ENCODE data around the gene FBLN5. TPM values are rescaled to one million over a fixed set of nuclear protein-coding genes. Genes with fewer than 3 reads are reported as not detected.

Gene FBLN5
- total and polyA plus RNA-seq, 9 of the 15 experiments (the other 6 are each of a cell fraction or from before 2014, with no cell fraction given): 0.11 to 0.22 TPM; not detected in 7

DNA sequence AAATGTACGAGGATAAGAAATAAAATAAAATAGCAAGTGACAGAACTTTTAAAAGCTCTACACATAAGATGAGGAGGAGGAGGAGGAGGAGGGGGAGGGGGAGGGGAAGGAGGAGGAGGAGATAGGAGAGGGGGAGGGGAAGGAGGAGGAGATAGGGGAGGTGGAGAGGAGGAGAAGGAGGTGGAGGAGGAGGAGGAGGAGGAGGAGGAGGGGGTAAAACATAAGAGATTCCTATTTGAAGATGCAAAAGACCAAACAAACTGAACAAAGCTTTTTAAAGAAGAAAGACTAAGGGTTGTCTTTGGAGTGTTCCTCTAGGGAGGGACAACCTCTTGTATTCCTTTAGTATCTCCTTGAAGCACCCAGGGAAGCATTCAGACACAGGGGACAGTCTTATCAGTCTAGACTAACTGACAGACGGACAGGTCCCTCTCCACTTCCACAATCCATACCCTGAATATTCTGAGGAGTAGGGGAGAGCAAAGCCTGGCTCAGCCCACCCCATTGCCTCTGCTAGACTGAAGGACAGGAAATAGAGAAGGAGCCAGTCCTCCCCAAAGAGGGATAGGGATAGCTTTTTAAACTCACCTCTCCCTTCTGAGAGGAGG is 93.1 kb downstream of the FBLN5 start:
- H2AFZ ChIP-seq (ENCODE audit: low read depth, low read length): peak overlapping the region; percentile 44; the same call in 1 of the 2 replicates
- no peak overlapping the region for H3K4me3 ChIP-seq
- no TSS peak for BruUV-seq (replicated peaks)
- H3K27me3 ChIP-seq (ENCODE audit: control insufficient read depth in 2 of 2, insufficient read depth in 2 of 2, low read length in 2 of 2): no peaks in the 10 kb centered on the region
- H3K4me1 ChIP-seq (replicated peaks in 1 of 2; ENCODE audit: control insufficient read depth in 2 of 2, insufficient read depth in 2 of 2, low read length in 2 of 2): peaks cover 0 to 2% of the 10 kb centered on the region in 2 experiments; a peak in 2 of 5 replicates
- ATAC-seq (peak; percentile 57), FAIRE-seq (no peak), DNase-seq (ENCODE audit: extremely low read depth in 1 of 4, low spot score in 3 of 4) (peak in 2 of 4 experiments; percentile 25 to 28)
- no peaks in the 10 kb centered on the region for H3K79me2 ChIP-seq (ENCODE audit: control insufficient read depth, insufficient read depth, low read length)
- in situ Hi-C loops (cut with MboI): no loop called here
- H3K9ac ChIP-seq (ENCODE audit: insufficient read depth in 1 of 2, low read depth in 2 of 2, low read length in 2 of 2): no peak overlapping the region
- peak overlapping the region; percentile 49 for H3K4me2 ChIP-seq (ENCODE audit: insufficient read depth, low read length)
- CTCF ChIA-PET (ENCODE audit: low intra/inter-chr PET ratio): no interaction called here
- 10% methylated on average over 2 of the region's 2 CpGs for WGBS (ENCODE audit: insufficient coverage, low coverage, missing lambda C conversion rate)
- no peak overlapping the region for H3K27ac ChIP-seq (ENCODE audit: extremely low read depth, low read depth, low read length)
- POLR2A ChIA-PET: interaction anchor here (0.6 kb wide), 1 partner anchor 387 kb away, joined by 3 read pairs; no protein-coding TSS in a partner anchor
- intact Hi-C loops (cut with micrococcal nuclease): no loop called here
- no peaks in the 10 kb centered on the region for H3K36me3 ChIP-seq (ENCODE audit: control insufficient read depth, insufficient read depth, low read length)
- peak; percentile 19; the same call in 1 of the 2 replicates for TF ChIP-seq VEZF1 (CRISPR knock-in tag; IDR thresholded peaks at IDR 0.05)
- peak; percentile 32; the same call in 1 of the 2 replicates for TF ChIP-seq ZNF263 (CRISPR knock-in tag; IDR thresholded peaks at IDR 0.05; ENCODE audit: borderline replicate concordance)
- TF ChIP-seq HNRNPL (IDR thresholded peaks at IDR 0.05; ENCODE audit: low read depth, low read length): no peak
- TF ChIP-seq SMAD4 (CRISPR knock-in tag; conservative IDR thresholded peaks at IDR 0.05): peak; percentile 82
- peak; percentile 24; the same call in 1 of the 2 replicates for TF ChIP-seq TCF3 (CRISPR knock-in tag; IDR thresholded peaks at IDR 0.05)
- no peak for TF ChIP-seq PTRF (tag; IDR thresholded peaks at IDR 0.05)
- no peaks in the 10 kb centered on the region for H3K9me1 ChIP-seq (ENCODE audit: control insufficient read depth, insufficient read depth, low read length)
- H3K9me3 ChIP-seq (replicated peaks; ENCODE audit: control insufficient read depth, insufficient read depth, low read depth, low read length): no peaks in the 10 kb centered on the region
- no peaks in the 10 kb centered on the region for H4K20me1 ChIP-seq (replicated peaks; ENCODE audit: control insufficient read depth, insufficient read depth, low read length)

Data from K562 (cell line).